Stomach (tissue), 4 donors: Measurements from ENCODE around the gene TBC1D4.

Experiments
- EP300 ChIP-seq: sonication (generic); formaldehyde crosslinking; IDR thresholded peaks from one replicate; pipeline ENCODE4 v1.6.1; 2017; ENCODE audit warnings: antibody characterized with exemption
- POLR2A ChIP-seq, 4 donors: fragments of 450-650 bp; IDR thresholded peaks; one replicate each; pipeline ENCODE4 v1.6.1; 2016; ENCODE audit warnings: antibody characterized with exemption in 4 of 4, control low read depth in 2 of 4, mild to moderate bottlenecking in 1 of 4, moderate library complexity in 1 of 4
- POLR2AphosphoS5 ChIP-seq, 3 donors: sonication (generic); formaldehyde crosslinking; IDR thresholded peaks; one replicate each; pipeline ENCODE4 v1.6.1; 2016; ENCODE audit warnings: antibody characterized with exemption in 3 of 3
- TF ChIP-seq, protein P1 (sequence below), 7 experiments: fragments of 450-650 bp in 4 of 7; fragments of 200-600 bp in 3 of 7; sonication (generic) in 3 of 7; IDR thresholded peaks; one replicate each; pipeline ENCODE4 v1.5.1; 2016 to 2019; ENCODE audit warnings: antibody characterized with exemption in 7 of 7, control low read depth in 2 of 7, mild to moderate bottlenecking in 1 of 7

DNA sequence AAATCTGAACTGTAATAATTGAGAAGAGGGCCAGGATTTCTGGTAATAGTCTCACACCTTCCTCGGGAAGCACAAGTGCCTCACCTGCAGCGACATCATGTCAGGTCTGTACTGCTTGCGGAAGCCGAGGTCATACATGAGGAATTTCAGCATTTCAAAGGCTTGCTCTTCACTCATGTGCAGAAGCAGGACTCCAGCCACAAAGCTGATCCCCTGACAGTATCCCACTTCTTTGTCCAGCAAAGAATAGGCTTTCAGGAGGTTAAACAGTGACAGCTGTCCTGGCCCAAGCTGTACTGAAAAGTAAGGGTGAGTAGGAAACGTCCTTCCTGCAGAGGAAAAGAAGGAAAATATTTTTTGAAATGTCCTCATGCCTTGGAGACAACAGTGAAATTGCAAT is 182.7 kb downstream of the TBC1D4 start:
- no peak for TF ChIP-seq EP300
- no peak for TF ChIP-seq POLR2A (IDR thresholded peaks at IDR 0.05)
- TF ChIP-seq, protein P1, sequence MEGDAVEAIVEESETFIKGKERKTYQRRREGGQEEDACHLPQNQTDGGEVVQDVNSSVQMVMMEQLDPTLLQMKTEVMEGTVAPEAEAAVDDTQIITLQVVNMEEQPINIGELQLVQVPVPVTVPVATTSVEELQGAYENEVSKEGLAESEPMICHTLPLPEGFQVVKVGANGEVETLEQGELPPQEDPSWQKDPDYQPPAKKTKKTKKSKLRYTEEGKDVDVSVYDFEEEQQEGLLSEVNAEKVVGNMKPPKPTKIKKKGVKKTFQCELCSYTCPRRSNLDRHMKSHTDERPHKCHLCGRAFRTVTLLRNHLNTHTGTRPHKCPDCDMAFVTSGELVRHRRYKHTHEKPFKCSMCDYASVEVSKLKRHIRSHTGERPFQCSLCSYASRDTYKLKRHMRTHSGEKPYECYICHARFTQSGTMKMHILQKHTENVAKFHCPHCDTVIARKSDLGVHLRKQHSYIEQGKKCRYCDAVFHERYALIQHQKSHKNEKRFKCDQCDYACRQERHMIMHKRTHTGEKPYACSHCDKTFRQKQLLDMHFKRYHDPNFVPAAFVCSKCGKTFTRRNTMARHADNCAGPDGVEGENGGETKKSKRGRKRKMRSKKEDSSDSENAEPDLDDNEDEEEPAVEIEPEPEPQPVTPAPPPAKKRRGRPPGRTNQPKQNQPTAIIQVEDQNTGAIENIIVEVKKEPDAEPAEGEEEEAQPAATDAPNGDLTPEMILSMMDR (IDR thresholded peaks at IDR 0.05): no peak
- no peak for TF ChIP-seq POLR2AphosphoS5 (IDR thresholded peaks at IDR 0.05)
